ENCODE measurements around the gene HECW1. TPM values are rescaled to one million over a fixed set of nuclear protein-coding genes. Genes with fewer than 3 reads are reported as not detected.

HECW1 gene
- total and polyA plus RNA-seq, 10 of the 15 experiments (the other 5 are each of a cell fraction or from before 2014, with no cell fraction given): under 0.01 to 0.31 (median 0.04) TPM; not detected in 3

DNA sequence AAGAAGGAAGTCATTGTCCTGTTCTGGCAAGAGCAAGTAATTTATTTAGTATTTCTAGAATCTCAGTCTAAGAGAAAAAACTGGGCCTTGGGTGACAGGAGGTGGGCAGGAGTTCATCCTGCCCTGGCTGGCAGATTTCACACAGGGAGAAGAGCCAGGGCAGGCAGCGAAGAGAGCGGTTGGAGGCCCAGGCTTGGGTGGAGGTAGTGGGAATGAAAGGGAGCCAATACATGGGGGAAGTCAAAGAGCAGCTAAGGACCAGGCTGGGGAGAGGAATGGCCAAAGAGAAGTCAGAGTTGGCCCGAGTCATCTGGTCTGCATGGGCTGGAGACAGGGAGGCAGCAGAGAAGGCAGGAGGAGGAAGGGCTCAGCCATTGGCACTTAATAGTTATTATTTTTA, 51.4 kb downstream of the HECW1 start:
- Histone ChIP-seq H4K20me1 (ENCODE audit: control insufficient read depth, insufficient read depth) (no peaks in the 10 kb centered on the region), H3K4me1 (ENCODE audit: control insufficient read depth, insufficient read depth, low read length) (peaks cover 7% of the 10 kb centered on the region), H3K36me3 (ENCODE audit: control insufficient read depth in 2 of 2, insufficient read depth in 2 of 2, low read length in 1 of 2) (no peaks in the 10 kb centered on the region), H3K9me3 (replicated peaks; ENCODE audit: control insufficient read depth, insufficient read depth, low read length) (no peaks in the 10 kb centered on the region; the same call in 2 of the 3 replicates), H3K4me3 (no peak overlapping the region), H3K27me3 (replicated peaks in 1 of 2; ENCODE audit: control insufficient read depth in 2 of 2, insufficient read depth in 2 of 2, low read length in 1 of 2) (no peaks in the 10 kb centered on the region), H3K79me2 (ENCODE audit: control insufficient read depth, insufficient read depth, low read length) (no peaks in the 10 kb centered on the region), H3K27ac (ENCODE audit: control insufficient read depth, insufficient read depth) (no peak overlapping the region), H2AFZ (ENCODE audit: control insufficient read depth, low read depth, low read length) (no peak overlapping the region), H3K9ac (ENCODE audit: control insufficient read depth, insufficient read depth, low read length) (no peak overlapping the region), H3K4me2 (ENCODE audit: control insufficient read depth, insufficient read depth) (no peak overlapping the region)
- in situ Hi-C loops (cut with MboI): no loop called here
- BruUV-seq (replicated peaks): no TSS peak
- WGBS (ENCODE audit: insufficient coverage, insufficient replicate concordance, low lambda C conversion rate, missing lambda C conversion rate): 96% methylated on average over 3 of the region's 3 CpGs
- SMC1A ChIA-PET (ENCODE audit: uncharacterized antibody, unreplicated experiment): interaction anchor here (0.9 to 1.2 kb wide), 2 partner anchors 10 to 61 kb away, joined by 3 to 4 read pairs; no protein-coding TSS in a partner anchor
- intact Hi-C loops (cut with micrococcal nuclease; ENCODE audit: unreplicated experiment): no loop called here
- RAD21 ChIA-PET (ENCODE audit: unreplicated experiment): interaction anchor here (1.2 kb wide), 1 partner anchor 56 kb away, joined by 3 read pairs; no protein-coding TSS in a partner anchor
- POLR2A ChIA-PET: interaction anchor here (0.6 kb wide), 1 partner anchor 11 kb away, joined by 3 read pairs; no protein-coding TSS in a partner anchor
- CTCF ChIA-PET: interaction anchor here (1.0 kb wide), 1 partner anchor 275 kb away, joined by 3 read pairs; no protein-coding TSS in a partner anchor
- FAIRE-seq (no peak), DNase-seq (ENCODE audit: low read depth, low spot score) (no peak), ATAC-seq (no peak)
- TF ChIP-seq MTA3 (IDR thresholded peaks at IDR 0.05; ENCODE audit: borderline replicate concordance, low read length): no peak
- no peak for TF ChIP-seq ETV6 (conservative IDR thresholded peaks at IDR 0.05 in 1 of 2, IDR thresholded peaks at IDR 0.05 in 1 of 2; ENCODE audit: borderline replicate concordance in 1 of 2, low read depth in 1 of 2)
- no peak for TF ChIP-seq CBX5 (IDR thresholded peaks at IDR 0.05; ENCODE audit: low read depth)
- no peak for TF ChIP-seq ZNF24 (IDR thresholded peaks at IDR 0.05)
- TF ChIP-seq, protein P1, sequence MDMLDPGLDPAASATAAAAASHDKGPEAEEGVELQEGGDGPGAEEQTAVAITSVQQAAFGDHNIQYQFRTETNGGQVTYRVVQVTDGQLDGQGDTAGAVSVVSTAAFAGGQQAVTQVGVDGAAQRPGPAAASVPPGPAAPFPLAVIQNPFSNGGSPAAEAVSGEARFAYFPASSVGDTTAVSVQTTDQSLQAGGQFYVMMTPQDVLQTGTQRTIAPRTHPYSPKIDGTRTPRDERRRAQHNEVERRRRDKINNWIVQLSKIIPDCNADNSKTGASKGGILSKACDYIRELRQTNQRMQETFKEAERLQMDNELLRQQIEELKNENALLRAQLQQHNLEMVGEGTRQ (IDR thresholded peaks at IDR 0.05; ENCODE audit: borderline replicate concordance, low read depth, low read length): no peak

Measured in GM12878 (cell line).